ENCODE results near the gene NFATC1.
A peak's percentile ranks its signal among the peaks of the same experiment; 100 is the strongest.

NFATC1 gene

DNA sequence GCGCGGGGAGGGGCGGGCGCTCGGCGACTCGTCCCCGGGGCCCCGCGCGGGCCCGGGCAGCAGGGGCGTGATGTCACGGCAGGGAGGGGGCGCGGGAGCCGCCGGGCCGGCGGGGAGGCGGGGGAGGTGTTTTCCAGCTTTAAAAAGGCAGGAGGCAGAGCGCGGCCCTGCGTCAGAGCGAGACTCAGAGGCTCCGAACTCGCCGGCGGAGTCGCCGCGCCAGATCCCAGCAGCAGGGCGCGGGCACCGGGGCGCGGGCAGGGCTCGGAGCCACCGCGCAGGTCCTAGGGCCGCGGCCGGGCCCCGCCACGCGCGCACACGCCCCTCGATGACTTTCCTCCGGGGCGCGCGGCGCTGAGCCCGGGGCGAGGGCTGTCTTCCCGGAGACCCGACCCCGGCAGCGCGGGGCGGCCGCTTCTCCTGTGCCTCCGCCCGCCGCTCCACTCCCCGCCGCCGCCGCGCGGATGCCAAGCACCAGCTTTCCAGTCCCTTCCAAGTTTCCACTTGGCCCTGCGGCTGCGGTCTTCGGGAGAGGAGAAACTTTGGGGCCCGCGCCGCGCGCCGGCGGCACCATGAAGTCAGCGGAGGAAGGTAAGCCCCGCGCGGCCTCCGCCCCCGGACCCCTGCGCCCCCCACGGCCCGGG, at the start of gene NFATC1:
Gene NFATC1 (plus strand): TSS at position 170 of the 644 bp plus-strand sequence. CDS start 295 bp downstream, at position 465.
- ATAC-seq = peak; percentile 33
- DNase-seq = peak; percentile 92

DNA sequence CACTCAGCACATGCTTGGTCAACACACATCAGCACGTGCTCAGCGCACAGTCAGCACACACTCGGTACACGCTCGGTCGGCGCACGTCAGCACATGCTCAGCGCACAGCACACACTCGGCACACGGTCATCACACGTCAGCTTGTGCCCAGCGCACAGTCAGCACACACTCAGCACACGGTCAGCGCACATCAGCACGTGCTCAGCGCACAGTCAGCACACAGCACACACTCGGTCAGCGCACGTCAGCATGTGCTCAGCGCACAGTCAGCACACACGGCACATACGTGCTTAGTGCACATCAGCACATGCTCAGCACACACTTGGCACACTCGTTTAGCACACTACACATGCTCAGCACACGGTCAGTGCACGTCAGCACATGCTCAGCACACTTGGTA, 49.7 kb upstream of the NFATC1 start:
- no peak for DNase-seq
- peak; percentile 19 for ATAC-seq

DNA sequence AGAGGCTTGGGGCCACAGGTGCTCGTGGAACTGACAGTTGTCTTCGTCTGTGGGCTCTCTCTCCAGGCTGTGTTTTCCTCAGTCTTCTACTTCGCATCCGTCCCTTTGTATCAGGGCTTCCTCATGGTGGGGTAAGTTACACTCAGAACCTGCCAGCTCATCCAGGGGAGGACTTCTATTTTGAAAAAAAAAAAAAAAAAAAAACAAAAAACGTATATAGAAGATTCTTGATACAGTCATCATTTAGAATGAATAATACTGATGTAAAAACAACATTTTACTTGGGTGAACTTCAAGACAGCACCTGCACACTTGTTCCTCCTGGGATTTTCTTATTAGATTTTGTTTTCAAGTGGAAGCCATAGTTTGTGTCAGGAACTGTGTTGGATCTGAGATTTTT, 47.7 kb upstream of the NFATC1 start:
- ATAC-seq (no peak), DNase-seq (no peak)

DNA sequence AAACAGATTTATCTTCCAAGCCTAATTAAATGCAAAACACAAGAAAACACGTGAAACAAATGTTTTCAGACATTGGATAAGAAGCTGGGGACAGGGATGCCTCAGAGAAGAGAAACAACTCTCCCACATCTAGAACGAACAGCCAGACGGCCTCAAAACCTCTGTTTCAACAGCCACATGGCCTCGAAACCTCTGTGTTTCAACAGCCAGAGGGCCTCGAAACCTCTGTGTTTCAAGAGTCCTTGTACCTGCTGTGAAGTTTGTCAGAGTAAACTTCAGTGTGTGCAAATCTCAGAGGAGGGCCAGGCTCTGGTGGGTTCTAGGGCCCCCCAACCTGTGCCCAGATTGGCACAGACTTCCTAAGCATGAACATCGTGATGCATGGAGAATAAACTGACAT, 43.3 kb upstream of the NFATC1 start:
- DNase-seq (no peak), ATAC-seq (no peak)

DNA sequence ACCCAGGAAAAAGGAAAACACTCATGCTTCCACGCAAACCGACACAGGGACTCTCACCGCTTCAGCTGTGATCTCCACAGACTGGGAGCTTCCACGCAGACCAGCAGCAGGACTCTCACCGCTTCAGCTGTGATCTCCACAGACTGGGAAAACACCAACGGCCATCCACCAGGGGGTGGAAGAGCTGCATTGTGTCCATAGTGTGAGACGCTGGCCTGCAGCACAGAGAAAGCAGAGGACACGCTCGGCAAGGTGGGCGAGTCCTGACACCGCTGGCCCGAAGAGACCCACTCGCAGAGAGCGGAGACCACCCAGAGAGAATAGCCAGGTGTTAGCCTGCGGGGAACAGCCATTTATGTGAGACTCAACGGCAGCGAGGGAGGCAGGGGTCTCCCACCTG, 42.5 kb upstream of the NFATC1 start:
- ATAC-seq (no peak), DNase-seq (no peak)

DNA sequence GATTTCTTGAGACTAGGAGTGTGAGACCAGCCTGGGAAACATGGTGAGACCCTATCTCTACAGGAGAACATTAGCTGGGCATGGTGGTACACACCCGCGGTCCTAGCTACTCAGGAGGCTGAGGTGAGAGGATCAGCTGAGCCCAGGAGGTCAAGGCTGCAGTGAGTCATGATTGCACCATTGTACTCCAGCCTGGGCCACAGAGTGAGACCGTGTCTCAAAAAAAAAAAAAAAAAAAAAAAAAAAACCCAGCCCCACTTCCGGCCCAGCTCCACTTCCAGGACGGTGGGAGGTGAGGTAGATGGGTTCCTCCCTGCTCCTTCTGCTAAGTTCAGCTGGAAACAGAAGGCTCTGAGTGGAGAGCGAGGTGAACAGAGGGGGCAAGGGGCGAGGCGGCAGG, 41.4 kb upstream of the NFATC1 start:
- no peak for DNase-seq
- ATAC-seq = no peak

DNA sequence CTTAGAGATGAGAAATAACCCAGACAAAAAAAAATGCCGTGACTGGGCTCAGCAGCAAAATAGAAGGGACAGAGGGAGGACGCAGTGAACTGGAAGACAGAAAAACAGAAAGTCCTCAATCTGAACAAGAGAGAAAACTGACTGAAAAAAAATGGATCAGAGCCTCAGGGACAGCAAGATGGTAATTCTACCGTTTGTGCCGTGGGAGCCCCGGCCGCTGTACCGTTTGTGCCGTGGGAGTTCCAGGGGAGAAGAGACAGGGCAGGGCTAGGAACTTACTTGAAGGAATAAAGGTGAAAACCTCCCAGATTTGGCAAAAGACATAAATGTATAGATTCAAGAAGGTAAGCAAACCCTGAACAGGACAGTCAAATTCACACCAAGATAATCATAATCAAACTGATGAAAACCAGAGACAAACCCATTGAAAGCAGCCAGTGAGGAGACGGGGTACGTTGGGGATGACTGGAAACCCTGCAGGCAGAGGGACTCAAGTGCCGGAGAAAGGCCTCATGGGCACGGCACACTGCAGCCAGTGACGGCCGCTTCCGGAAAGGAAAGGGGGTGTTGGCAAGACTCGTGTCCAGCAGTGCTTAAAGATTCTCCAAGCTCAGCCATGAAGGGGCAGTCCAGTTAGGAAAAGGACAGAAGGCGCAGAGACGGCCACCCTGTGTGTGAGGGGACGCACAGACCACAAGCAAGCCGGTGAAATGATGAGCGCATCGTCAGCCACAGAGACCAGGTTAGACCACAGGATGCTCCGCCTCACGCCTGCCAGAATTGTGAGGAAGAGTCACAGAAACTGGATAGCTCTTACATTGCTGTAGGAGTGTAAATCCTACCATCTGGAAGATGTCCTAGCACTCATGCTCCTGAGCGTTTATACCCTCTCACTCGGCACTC, 40.0 kb upstream of the NFATC1 start:
- DNase-seq = no peak
- ATAC-seq = no peak

DNA sequence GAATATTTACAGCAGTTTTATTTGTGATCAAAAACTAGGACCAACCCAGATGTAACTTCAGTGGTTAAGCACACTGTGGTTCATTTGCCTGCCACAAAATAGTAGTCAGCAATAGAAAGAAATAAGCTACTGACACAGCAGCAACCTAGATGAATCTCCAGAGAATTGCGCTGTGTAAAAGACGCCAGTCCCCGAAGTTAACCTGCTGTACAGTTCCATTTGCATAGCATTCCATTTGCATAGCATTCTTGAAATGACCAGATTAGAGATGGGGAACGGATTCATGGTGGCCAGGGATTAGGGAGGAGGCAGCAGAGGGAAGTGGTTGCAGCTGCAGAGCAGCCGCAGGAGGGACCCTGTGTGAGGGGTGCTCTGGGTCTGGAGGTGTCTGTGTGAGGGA, 39.3 kb upstream of the NFATC1 start:
- ATAC-seq = no peak

DNA sequence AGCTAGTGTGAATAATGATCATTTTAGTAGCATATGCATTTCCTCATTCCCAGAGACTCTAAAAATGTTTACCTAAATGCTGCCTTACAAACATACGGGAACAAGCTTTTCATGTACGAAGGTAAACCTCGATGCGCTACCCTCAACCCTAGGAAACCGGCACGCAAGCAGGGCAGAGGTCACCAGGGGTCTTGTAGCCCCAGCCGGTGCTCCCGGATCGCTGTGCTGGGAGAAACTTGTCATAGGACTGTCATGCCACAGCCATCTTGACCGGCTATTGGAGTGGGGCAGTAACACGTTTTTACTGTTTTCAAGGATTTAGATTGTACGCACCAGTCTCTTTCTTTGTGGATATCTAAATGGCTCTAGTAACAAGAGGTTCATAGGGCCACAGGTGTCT, 34.8 kb upstream of the NFATC1 start:
- DNase-seq (no peak), ATAC-seq (no peak)

More for the DNA sequence above, 39.3 kb upstream of the NFATC1 start:
- no peak for DNase-seq

DNA sequence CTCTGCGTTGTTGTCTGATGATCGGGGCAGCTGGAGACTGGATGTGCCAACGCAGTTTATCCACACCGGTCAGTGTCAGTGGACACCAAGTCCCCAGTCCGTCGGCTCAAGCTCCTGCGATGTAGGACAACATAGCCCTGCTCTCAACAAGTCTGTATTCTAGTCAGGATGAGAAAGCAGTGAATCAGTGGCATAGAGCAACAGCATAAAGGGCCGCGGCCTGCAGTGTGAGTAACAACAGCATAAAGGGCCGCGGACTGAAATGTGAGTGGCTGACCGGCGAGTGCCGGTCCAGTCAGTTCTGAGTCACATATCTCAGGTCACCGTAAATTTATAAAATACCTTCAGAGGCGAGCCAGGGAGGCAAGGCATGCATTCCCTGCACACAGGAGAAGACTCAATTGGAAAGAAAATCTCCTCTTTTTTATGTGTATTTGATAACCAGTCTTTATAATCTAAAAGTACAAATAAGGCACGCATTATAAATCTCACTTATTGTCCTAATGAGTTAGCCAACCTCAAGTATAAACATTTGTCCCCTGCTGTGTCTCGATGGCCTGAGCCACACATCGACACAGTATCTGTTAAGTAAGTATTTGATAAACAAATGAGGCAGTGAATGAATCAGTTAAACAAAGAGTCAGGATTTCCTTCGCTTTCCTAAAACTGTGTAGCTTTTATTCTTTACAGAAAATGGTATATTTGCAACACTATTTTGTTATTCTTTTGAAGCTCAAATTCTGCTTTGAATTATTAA, 33.8 kb upstream of the NFATC1 start:
- DNase-seq (no peak), ATAC-seq (no peak)

DNA sequence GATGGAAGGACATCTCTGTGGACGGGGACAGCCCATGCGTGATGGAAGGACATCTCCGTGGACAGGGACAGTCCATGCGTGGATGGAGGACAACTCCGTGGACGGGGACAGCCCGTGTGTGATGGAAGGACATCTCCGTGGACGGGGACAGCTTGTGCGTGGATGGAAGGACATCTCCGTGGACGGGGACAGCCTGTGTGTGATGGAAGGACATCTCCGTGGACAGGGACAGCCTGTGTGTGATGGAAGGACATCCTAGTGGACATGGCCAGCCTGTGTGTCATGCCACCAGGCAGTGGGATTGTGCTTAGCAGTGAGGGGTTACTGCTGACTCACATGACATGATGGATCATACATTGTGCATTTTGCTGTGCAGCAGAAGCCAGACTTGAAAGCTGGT, 30.0 kb upstream of the NFATC1 start:
- DNase-seq (no peak), ATAC-seq (no peak)

DNA sequence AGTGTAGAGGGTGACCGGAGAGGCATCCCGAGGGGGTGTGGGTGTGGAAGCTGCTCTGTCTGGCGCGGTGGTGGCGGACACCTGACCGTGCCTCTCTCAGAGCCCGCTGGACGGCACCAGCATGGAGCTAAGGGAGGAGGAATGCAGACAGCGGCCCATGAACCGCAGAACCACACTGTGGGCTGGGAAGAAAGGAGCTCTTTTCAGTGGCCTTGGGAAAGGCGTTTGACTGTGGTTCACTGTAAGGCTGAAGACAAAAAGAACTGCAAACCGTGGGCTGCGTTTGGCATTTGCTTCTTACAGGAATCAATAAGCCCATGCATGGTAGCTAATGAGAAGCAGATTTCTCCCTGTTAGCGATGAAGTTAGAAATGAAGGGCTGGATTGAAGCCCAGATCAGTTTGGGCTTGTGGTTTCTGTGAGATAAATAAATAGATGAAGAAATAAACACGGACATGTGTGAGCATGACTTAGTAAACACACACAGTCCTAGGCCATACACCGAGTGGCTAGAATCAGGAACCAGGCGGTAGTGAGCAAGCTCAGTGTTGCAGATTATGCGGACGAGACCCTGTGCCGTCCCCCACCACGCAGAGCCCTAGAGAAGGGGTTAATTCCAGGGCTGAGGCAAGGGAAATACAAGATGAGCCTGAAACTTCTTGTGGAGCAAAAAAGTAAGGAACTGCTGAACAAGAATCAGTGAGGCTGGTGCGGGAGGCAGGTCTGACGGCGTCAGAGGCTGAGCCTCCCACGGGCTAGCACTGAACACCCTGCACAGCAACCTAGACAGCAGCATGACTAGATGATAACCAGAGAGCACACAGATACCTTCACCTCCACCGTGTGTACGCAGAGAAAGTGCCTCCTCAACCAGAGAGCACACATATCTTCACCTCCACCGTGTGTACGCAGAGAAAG, 29.3 kb upstream of the NFATC1 start:
- ATAC-seq (no peak), DNase-seq (no peak)

DNA sequence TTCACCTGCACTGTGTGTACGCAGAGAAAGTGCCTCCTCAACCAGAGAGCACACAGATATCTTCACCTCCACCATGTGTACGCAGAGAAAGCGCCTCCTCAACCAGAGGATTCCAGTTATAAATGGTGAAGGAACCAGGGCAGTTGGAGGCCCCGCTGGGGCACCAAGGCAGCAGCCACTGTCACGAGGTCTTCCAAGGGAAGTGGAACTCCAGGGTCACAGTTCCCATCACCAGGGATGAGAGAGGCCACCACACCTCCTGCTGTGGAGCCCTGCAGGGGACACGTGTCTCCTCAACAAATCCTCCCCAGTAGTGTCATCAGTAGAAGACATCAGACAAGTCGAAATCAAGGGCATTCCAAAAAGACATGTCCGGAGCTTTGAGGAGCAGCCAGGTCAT, 28.2 kb upstream of the NFATC1 start:
- ATAC-seq (no peak), DNase-seq (no peak)

DNA sequence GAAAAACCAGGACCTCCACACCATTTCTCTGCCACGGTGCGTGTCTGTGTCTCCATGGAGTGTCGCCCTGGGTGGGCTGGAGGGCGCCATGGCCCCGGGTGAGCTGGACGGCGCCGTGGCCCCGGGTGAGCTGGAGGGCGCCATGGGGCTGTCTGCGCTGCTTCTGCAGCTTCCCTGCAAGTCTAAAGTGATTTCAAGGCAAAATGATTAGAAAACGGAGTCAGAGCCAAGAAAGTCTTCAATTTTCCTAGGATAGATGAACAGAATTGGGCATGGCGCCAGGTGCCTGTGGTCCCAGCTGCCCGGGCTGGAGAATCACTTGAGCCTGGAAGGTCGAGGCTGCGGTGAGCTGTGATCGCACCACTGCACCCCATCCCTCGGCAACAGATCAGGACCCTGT, 27.7 kb upstream of the NFATC1 start:
- DNase-seq (no peak), ATAC-seq (no peak)

DNA sequence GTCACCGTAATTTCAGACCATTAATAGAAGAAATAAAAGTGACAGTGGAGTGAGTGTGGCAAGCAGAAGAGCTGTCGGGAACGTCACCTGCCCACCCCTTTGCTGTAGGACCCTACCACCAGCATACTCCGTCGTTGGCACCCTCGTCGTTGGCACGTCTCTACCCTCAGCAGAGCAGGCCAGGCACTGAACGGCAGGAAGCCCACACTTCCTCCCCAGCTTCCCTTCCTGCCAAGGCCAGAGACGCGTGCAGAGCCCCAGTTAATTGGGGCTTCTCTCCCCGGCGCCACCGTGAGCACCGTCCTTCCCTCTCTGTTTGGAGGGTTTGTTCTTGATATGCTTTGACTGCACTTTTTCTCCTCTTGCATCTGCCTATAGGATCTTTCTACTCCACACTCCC, 27.0 kb upstream of the NFATC1 start:
- no peak for ATAC-seq

DNA sequence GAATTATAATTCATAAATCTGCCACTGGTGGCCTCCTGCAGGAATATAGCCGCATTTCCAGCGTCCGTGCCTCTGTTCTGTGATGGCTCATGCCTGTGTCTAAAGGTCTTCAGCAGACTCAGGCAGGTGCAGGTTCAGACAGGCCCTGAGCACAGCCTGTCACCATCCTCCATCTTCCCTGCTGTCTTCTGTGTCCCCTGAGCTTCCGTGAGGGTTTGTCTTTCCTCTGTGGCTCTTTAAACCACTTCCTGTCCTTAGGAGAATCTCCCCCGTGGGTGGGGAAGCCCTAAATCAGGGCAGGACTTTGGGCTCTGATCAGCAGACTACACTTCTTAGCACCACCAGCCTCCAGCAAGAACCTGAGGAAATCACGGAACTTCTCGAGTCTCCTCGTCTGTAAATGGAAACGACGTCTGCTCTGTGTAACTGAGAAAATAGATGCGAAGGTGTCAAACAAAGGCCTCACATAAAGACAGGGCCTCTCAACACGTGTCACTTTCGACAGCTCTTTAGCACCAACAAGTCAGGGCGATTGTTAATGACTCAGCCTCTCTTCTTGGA, 24.1 kb upstream of the NFATC1 start:
- ATAC-seq = peak; percentile 79
- no peak for DNase-seq

More for the DNA sequence above, 27.0 kb upstream of the NFATC1 start:
- no peak for DNase-seq

DNA sequence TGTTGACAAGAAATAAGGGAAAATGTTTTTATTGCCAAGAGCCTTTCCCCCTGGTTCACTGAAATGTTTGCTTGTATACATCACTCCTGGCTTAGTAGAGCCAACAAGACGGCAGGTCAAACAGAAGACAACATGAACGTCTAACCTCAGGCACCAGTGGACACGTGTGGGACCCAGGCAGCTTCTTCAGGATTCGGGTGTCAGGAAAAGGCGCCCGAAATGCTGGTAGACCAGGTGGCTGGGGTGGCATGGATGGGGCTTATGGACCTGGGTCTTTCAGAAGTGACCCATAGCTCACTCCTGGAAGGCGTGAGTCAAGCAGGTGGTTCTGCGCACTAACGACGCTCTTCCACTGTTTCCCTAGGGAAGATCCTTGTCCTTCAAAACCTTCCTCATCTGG, 23.3 kb upstream of the NFATC1 start:
- DNase-seq = no peak

DNA sequence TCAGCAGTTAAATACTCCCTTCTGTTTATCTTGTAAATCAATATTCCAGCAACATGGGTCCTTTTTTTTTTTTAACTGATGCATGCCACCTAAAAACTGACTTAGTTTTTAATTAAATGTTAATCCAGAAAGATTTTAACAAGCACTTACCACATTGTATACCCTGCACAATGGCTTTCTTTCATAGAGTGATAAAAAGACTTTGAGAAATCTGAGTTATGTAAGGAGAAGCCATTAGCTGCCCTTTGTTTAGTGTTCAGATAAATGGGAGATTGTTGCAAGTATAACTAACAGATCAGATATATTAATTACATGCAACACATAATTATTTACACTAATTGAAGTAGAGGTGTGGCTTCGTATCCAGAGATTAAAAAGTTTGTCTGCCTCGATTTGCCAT, 22.7 kb upstream of the NFATC1 start:
- ATAC-seq (no peak), DNase-seq (no peak)

More for the DNA sequence above, 23.3 kb upstream of the NFATC1 start:
- no peak for ATAC-seq

DNA sequence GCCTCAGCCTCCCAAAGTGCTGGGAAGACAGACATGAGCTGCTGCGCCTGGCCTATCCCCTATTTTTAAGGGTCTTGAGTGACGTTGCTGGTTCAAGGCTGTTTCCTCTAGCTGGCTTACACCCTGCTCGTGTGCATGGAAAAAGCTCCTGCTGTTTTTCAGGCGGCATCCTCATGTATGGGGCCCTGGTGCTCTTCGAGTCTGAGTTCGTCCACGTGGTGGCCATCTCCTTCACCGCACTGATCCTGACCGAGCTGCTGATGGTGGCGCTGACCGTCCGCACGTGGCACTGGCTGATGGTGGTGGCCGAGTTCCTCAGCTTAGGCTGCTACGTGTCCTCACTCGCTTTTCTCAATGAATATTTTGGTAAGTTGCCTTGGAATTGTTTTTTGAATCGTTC, 22.0 kb upstream of the NFATC1 start:
- ATAC-seq (no peak), DNase-seq (no peak)

DNA sequence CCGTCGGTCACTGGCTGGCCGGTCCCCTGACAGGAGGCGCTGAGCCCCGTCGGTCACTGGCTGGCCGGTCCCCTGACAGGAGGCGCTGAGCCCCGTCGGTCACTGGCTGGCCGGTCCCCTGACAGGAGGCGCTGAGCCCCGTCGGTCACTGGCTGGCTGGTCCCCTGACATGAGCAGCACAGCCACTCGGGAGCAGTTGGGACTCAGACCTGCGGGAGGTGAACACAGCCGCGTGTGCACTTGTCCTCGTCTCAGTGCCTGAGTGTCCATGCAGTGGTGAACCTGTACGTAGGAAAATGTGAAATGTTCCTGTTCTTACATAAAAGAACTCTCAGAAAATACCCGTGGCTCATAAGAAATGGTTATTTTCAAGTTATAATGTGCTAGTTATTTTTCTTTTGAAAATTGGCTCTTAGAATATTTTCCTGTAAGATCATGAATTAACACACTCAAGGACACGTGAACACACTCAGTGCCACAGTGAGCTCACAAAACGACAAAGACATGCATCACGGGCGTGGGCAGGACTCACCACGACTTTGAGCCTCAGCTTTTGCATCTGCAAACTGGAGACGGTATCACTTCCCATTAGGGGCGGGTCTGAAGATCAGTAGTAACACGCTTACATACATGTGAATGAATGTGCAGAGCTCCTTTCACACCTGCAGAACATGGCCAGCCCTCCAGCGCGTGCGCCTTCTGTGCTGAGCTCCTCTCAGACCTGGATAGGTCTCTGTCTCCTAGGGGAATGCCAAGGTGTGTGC, 21.1 kb upstream of the NFATC1 start:
- DNase-seq (no peak), ATAC-seq (no peak)

All from stimulated activated naive CD8-positive, alpha-beta T cell treated with anti-CD3 and anti-CD28 coated beads, Interleukin-15, Interleukin-2, amounts not matched to agents 100 U/mL and 50 U/mL, for 24 hours (primary cell).